Measurements from ENCODE around the gene ENAM. TPM values are rescaled to one million over a fixed set of nuclear protein-coding genes. Genes with fewer than 3 reads are reported as not detected.

The ENAM gene
- total and polyA plus RNA-seq, 10 of the 15 experiments (the other 5 are each of a cell fraction or from before 2014, with no cell fraction given): 0.04 to 1.3 (median 0.21) TPM

GRCh38 chr4:70603856-70604255 lies 24.7 kb upstream of the ENAM start:
- ChIA-PET CTCF (no interaction called here), SMC1A (ENCODE audit: uncharacterized antibody, unreplicated experiment) (interaction anchor here (1.6 to 2.2 kb wide), 2 partner anchors 10 to 12 kb away, joined by 3 to 8 read pairs; partner anchors contain the start of gene AMBN), POLR2A (no interaction called here), RAD21 (ENCODE audit: unreplicated experiment) (interaction anchor here (1.2 to 1.6 kb wide), 2 partner anchors 133 to 460 kb away, joined by 3 read pairs; no protein-coding TSS in a partner anchor)
- Histone ChIP-seq H3K36me3 (ENCODE audit: control insufficient read depth in 2 of 2, insufficient read depth in 2 of 2, low read length in 1 of 2) (no peaks in the 10 kb centered on the region), H3K9me3 (replicated peaks; ENCODE audit: control insufficient read depth, insufficient read depth, low read length) (no peaks in the 10 kb centered on the region), H3K27me3 (replicated peaks in 1 of 2; ENCODE audit: control insufficient read depth in 2 of 2, insufficient read depth in 2 of 2, low read length in 1 of 2) (no peaks in the 10 kb centered on the region), H4K20me1 (ENCODE audit: control insufficient read depth, insufficient read depth) (no peaks in the 10 kb centered on the region), H3K79me2 (ENCODE audit: control insufficient read depth, insufficient read depth, low read length) (no peaks in the 10 kb centered on the region), H3K4me3 (no peak overlapping the region), H3K4me1 (ENCODE audit: control insufficient read depth, insufficient read depth, low read length) (no peaks in the 10 kb centered on the region), H2AFZ (ENCODE audit: control insufficient read depth, low read depth, low read length) (no peak overlapping the region), H3K27ac (ENCODE audit: control insufficient read depth, insufficient read depth) (no peak overlapping the region), H3K4me2 (ENCODE audit: control insufficient read depth, insufficient read depth) (no peak overlapping the region), H3K9ac (ENCODE audit: control insufficient read depth, insufficient read depth, low read length) (no peak overlapping the region)
- ATAC-seq (no peak), FAIRE-seq (no peak), DNase-seq (ENCODE audit: low read depth, low spot score) (no peak)
- 10% methylated on average over 3 of the region's 3 CpGs for WGBS (ENCODE audit: insufficient coverage, insufficient replicate concordance, low lambda C conversion rate, missing lambda C conversion rate)
- in situ Hi-C loops (cut with MboI) (loop anchor here (25.0 kb wide), 2 partner anchors 1108 to 1683 kb away; no protein-coding TSS in a partner anchor), intact Hi-C loops (cut with micrococcal nuclease; ENCODE audit: unreplicated experiment) (loop anchor here (5.0 to 10.0 kb wide), 3 partner anchors 581 to 1701 kb away; no protein-coding TSS in a partner anchor)
- TF ChIP-seq NFIC (IDR thresholded peaks at IDR 0.05; ENCODE audit: low read depth, low read length) (no peak), TARDBP (IDR thresholded peaks at IDR 0.05; ENCODE audit: borderline replicate concordance) (no peak), KLF5 (IDR thresholded peaks at IDR 0.05; ENCODE audit: partially characterized antibody) (no peak), WRNIP1 (IDR thresholded peaks at IDR 0.05; ENCODE audit: borderline replicate concordance, low read depth, low read length) (no peak), CBX3 (IDR thresholded peaks at IDR 0.05; ENCODE audit: borderline replicate concordance, low read depth) (no peak), ZNF24 (IDR thresholded peaks at IDR 0.05) (no peak), FOS (IDR thresholded peaks at IDR 0.05; ENCODE audit: borderline replicate concordance, extremely low read depth, insufficient read length) (no peak), EED (IDR thresholded peaks at IDR 0.05; ENCODE audit: low read depth) (no peak), STAT3 (IDR thresholded peaks at IDR 0.05; ENCODE audit: low read depth, low read length) (no peak), TBL1XR1 (IDR thresholded peaks at IDR 0.05; ENCODE audit: low read depth, low read length) (no peak)
- BruUV-seq (replicated peaks): no TSS peak

Data from GM12878 (cell line).